HepG2 (cell line): ENCODE data around the gene LRP1B. TPM values are rescaled to one million over a fixed set of nuclear protein-coding genes. Genes with fewer than 3 reads are reported as not detected.

Experiments
- ATAC-seq: fragments of 200-7000 bp; cut with Tn5 transposase; 3 replicates; pipeline ENCODE4 v1.9.1; 2020; ENCODE audit warnings: mild to moderate bottlenecking, moderate library complexity
- BruUV-seq: library from RNA; stranded (reverse); fragments of 400-500 nt; replicated peaks from 2 replicates; lab custom pipeline; 2021; lab: Mats Ljungman, UMichigan
- CTCF ChIA-PET: fragments of 300-600 bp; formaldehyde crosslinking; extraction: SDS; loops from one replicate; lab custom pipeline; 2021; ENCODE audit warnings: low total read pairs, inconsistent platforms, low intra/inter-chr PET ratio; lab: Yijun Ruan, JAX
- POLR2A ChIA-PET: fragments of 350-600 bp; sonication (Branson Sonifier 250); formaldehyde crosslinking; loops from one replicate; lab custom pipeline; 2020; ENCODE audit warnings: antibody characterized with exemption, inconsistent platforms; lab: Yijun Ruan, JAX
- DNase-seq: peaks from one replicate; pipeline ENCODE4 v3.0.0-alpha.2; 2015; ENCODE audit warnings: low spot score
- FAIRE-seq: peaks from 3 replicates; lab custom pipeline; 2011; peaks lifted over from hg19 to GRCh38; lab: Jason Lieb, UNC
- H2AFZ ChIP-seq: one replicate; pipeline ENCODE4 v1.6.1; 2011; ENCODE audit warnings: low read length, inconsistent platforms
- H3K27ac ChIP-seq: fragments of 300-600 bp; 3 replicates; pipeline ENCODE4 v1.8.0; 2011; ENCODE audit warnings: mixed run types, mild to moderate bottlenecking, mixed read lengths, low read length, inconsistent platforms; ENCODE audit not compliant: insufficient read depth; ENCODE audit errors: extremely low read length
- H3K27me3 ChIP-seq, 2 experiments: fragments of 200-600 bp in 1 of 2; 2 replicates in 1 of 2; 3 replicates in 1 of 2; pipeline versions ENCODE4 v1.6.0 to v1.8.0; 2011; ENCODE audit warnings: low read length in 2 of 2, mild to moderate bottlenecking in 2 of 2, moderate library complexity in 2 of 2, inconsistent platforms in 1 of 2; ENCODE audit not compliant: insufficient read depth in 2 of 2, control insufficient read depth in 1 of 2
- H3K36me3 ChIP-seq, 2 experiments: fragments of 200-600 bp in 1 of 2; replicated peaks in 1 of 2; 2 replicates in 1 of 2; 3 replicates in 1 of 2; pipeline versions ENCODE4 v1.5.1 to v1.8.0; 2011; ENCODE audit warnings: low read length in 2 of 2, inconsistent platforms in 1 of 2; ENCODE audit not compliant: insufficient read depth in 2 of 2, control insufficient read depth in 1 of 2
- H3K4me1 ChIP-seq: 2 replicates; pipeline ENCODE4 v1.5.1; 2012; ENCODE audit warnings: low read length, inconsistent platforms; ENCODE audit not compliant: insufficient read depth
- H3K4me2 ChIP-seq: 2 replicates; pipeline ENCODE4 v1.6.0; 2011; ENCODE audit warnings: low read depth, low read length, inconsistent platforms
- H3K4me3 ChIP-seq, 3 experiments: fragments of 200-600 bp in 1 of 3; sonication (generic), shearing (Covaris generic) in 1 of 3; replicated peaks in 1 of 3; 2 replicates each; pipeline ENCODE4 v1.5.1; 2011 to 2016; ENCODE audit warnings: low read length in 3 of 3, inconsistent platforms in 2 of 3, low read depth in 2 of 3, mild to moderate bottlenecking in 2 of 3, control low read depth in 1 of 3, mixed read lengths in 1 of 3; ENCODE audit not compliant: insufficient read depth in 1 of 3
- H3K79me2 ChIP-seq: one replicate; pipeline ENCODE4 v1.6.1; 2011; ENCODE audit warnings: low read length, inconsistent platforms; ENCODE audit not compliant: insufficient read depth
- H3K9ac ChIP-seq: 2 replicates; pipeline ENCODE4 v1.6.0; 2011; ENCODE audit warnings: mild to moderate bottlenecking, low read depth, low read length, inconsistent platforms; ENCODE audit not compliant: insufficient read depth
- H3K9me3 ChIP-seq: 2 replicates; pipeline ENCODE4 v1.5.1; 2012; ENCODE audit warnings: mild to moderate bottlenecking, low read length
- H4K20me1 ChIP-seq: 2 replicates; pipeline ENCODE4 v1.6.0; 2011; ENCODE audit warnings: inconsistent platforms, mild to moderate bottlenecking, low read length, moderate library complexity; ENCODE audit not compliant: insufficient read depth
- ADNP ChIP-seq: sonication (generic); formaldehyde crosslinking; IDR thresholded peaks from 2 replicates; pipeline ENCODE4 v1.4.0; 2020; ENCODE audit warnings: missing genetic modification reagents
- ATF7-NPFF ChIP-seq: sonication (generic); formaldehyde crosslinking; IDR thresholded peaks from 2 replicates; pipeline ENCODE4 v1.8.1; 2023; ENCODE audit warnings: mild to moderate bottlenecking, low read depth, missing genetic modification reagents, moderate library complexity
- DMAP1 ChIP-seq: IDR thresholded peaks from 2 replicates; pipeline ENCODE4 v1.6.1; 2016
- JDP2 ChIP-seq: sonication (generic); formaldehyde crosslinking; IDR thresholded peaks from 2 replicates; pipeline ENCODE4 v1.8.1; 2022; ENCODE audit warnings: missing genetic modification reagents, borderline replicate concordance
- MATR3 ChIP-seq: sonication (generic); formaldehyde crosslinking; IDR thresholded peaks from 2 replicates; pipeline ENCODE4 v1.4.0; 2020; ENCODE audit warnings: missing genetic modification reagents
- RBM39 ChIP-seq: fragments of 200-400 bp; formaldehyde crosslinking; IDR thresholded peaks from one replicate; pipeline ENCODE4 v1.6.1; 2018; ENCODE audit warnings: antibody characterized with exemption, mild to moderate bottlenecking, low read depth, low read length; ENCODE audit not compliant: poor library complexity, severe bottlenecking
- SALL1 ChIP-seq: sonication (generic); formaldehyde crosslinking; IDR thresholded peaks from 2 replicates; pipeline ENCODE4 v1.8.0; 2022; ENCODE audit warnings: mild to moderate bottlenecking, missing genetic modification reagents
- TP53 ChIP-seq: sonication (generic); formaldehyde crosslinking; conservative IDR thresholded peaks from 2 replicates; pipeline ENCODE4 v1.4.0; 2020; ENCODE audit warnings: missing genetic modification reagents
- ZFP41 ChIP-seq: sonication (generic); formaldehyde crosslinking; IDR thresholded peaks from 2 replicates; pipeline ENCODE4 v1.4.0; 2020; ENCODE audit warnings: mild to moderate bottlenecking, missing genetic modification reagents, borderline replicate concordance
- ZMAT3 ChIP-seq: sonication (generic); formaldehyde crosslinking; conservative IDR thresholded peaks from 2 replicates; pipeline ENCODE4 v1.7.0; 2021; ENCODE audit warnings: missing genetic modification reagents
- ZNF331 ChIP-seq: sonication (generic); formaldehyde crosslinking; IDR thresholded peaks from 2 replicates; pipeline ENCODE4 v1.4.0; 2020; ENCODE audit warnings: missing genetic modification reagents
- ZNF546 ChIP-seq: sonication (generic); formaldehyde crosslinking; conservative IDR thresholded peaks from 2 replicates; pipeline ENCODE4 v1.8.1; 2023; ENCODE audit warnings: mild to moderate bottlenecking, missing genetic modification reagents
- ZNF792 ChIP-seq: IDR thresholded peaks from 2 replicates; pipeline ENCODE4 v1.6.1; 2016
- WGBS: methylation state at CpG from one replicate; pipeline ENCODE4 v1.1.6; 2017; ENCODE audit warnings: low lambda C conversion rate; 5-methylcytosine and 5-hydroxymethylcytosine counted together
- in situ Hi-C: cut with HindIII; loops from 2 replicates; pipeline ENCODE4 v1.10.0; 2017; ENCODE audit warnings: low pct_unique_long_range_greater_than_20kb; ENCODE audit not compliant: extremely low pct_ligation_motif_present
- intact Hi-C: fragments of 100-400 bp; cut with micrococcal nuclease; formaldehyde crosslinking; loops from one replicate; pipeline ENCODE4 v1.10.0; 2022; ENCODE audit not compliant: unreplicated experiment
- polyA plus RNA-seq, 8 experiments: library from polyadenylated mRNA; depleted of rRNA in 3 of 8; stranded (reverse) in 7 of 8; unstranded in 1 of 8; fragments of >200 nt; fragmentation: Illumina TruSeq in 4 of 8; extraction: Trizol in 4 of 8; gene quantifications; 2 replicates each; pipeline versions ENCODE4 v1.2.1 to v1.2.3, GENCODE V29; 2011 to 2016; ENCODE audit warnings: low read depth in 4 of 8, missing spikeins in 1 of 8, mixed read lengths in 1 of 8; ENCODE audit not compliant: insufficient read depth in 1 of 8
- total RNA-seq, 5 experiments: library from RNA; depleted of rRNA; stranded (reverse); fragments of >200 nt; fragmentation: Illumina TruSeq; extraction: Trizol; gene quantifications; 2 replicates each; pipeline ENCODE4 v1.2.3, GENCODE V29; 2016; ENCODE audit warnings: low read depth in 1 of 5
- TF ChIP-seq, protein P1 (sequence below): sonication (generic); IDR thresholded peaks from 2 replicates; pipeline ENCODE4 v1.6.1; 2016; ENCODE audit warnings: low read depth, borderline replicate concordance

LRP1B gene
- total and polyA plus RNA-seq, 2 of the 13 experiments (the other 11 are each of a cell fraction or from before 2014, with no cell fraction given), result 0.04 TPM; not detected in 1

DNA sequence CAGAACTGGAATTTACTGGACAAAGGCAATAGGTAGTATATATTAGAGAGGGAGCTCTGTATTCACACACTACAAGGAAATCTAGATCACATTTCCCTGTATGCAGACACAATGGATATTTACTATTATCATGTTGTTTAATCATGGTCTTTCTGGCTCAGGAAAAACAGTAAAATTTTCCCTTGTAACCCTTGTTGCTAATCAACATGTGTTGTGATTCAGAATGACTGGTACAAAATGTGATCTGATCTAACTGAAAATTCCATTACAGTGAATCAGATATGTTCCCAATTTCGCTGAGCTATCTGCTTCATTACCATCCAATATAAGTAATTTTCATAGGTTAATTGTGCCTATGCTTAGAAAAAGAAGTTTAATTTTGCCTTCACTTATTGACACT lies 1109.7 kb downstream of the LRP1B start:
- Histone ChIP-seq H3K27ac (no peak overlapping the region), H3K9ac (no peak overlapping the region), H3K4me2 (no peak overlapping the region), H3K79me2 (no peaks in the 10 kb centered on the region), H3K4me3 (no peak overlapping the region), H3K9me3 (no peaks in the 10 kb centered on the region), H3K4me1 (no peaks in the 10 kb centered on the region), H2AFZ (no peak overlapping the region), H3K27me3 (no peaks in the 10 kb centered on the region), H4K20me1 (no peaks in the 10 kb centered on the region)
- FAIRE-seq (no peak), DNase-seq (no peak), ATAC-seq (no peak)
- POLR2A ChIA-PET, result no interaction called here
- BruUV-seq, result no TSS peak
- intact Hi-C loops, result no loop called here
- TF ChIP-seq ADNP (CRISPR knock-in tag) (no peak), SALL1 (CRISPR knock-in tag) (no peak), ZFP41 (no peak), ZNF331 (CRISPR knock-in tag) (no peak), DMAP1 (no peak), MATR3 (no peak), ZMAT3 (CRISPR knock-in tag) (no peak), ATF7-NPFF (CRISPR knock-in tag) (no peak)
- TF ChIP-seq, all 625 proteins: peak for 0
- H3K36me3 ChIP-seq, result no peaks in the 10 kb centered on the region
- in situ Hi-C loops, result no loop called here
- CTCF ChIA-PET, result no interaction called here
- WGBS, result 0% methylated on average over 1 of the region's 1 CpG

DNA sequence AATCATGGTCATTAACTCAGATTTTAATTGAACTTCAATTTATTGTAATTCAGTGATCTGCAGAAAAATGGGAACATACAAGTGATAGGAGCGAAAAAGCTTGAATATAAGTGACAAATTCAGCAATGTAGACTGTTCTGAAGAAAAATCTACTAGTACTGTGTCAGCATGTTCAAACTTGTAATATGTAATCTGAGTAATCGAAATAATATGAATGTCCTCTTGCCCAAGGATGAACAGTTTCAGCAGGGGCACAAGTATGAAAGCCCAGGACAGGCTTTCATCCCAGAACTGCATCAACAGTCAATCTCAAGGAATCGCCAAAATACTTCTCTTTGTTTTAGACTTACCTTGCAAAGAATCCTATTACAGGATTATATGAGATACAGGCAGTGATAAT lies 1110.5 kb downstream of the LRP1B start:
- H3K4me3 ChIP-seq, result no peak overlapping the region
- POLR2A ChIA-PET, result no interaction called here
- in situ Hi-C loops (no loop called here), intact Hi-C loops (no loop called here)
- H3K79me2 ChIP-seq, result no peaks in the 10 kb centered on the region
- H3K4me2 ChIP-seq, result no peak overlapping the region
- TF ChIP-seq ZNF546 (CRISPR knock-in tag) (no peak), JDP2 (no peak), ZNF792 (CRISPR knock-in tag) (no peak), TP53 (no peak), RBM39 (no peak)
- TF ChIP-seq, protein P1, sequence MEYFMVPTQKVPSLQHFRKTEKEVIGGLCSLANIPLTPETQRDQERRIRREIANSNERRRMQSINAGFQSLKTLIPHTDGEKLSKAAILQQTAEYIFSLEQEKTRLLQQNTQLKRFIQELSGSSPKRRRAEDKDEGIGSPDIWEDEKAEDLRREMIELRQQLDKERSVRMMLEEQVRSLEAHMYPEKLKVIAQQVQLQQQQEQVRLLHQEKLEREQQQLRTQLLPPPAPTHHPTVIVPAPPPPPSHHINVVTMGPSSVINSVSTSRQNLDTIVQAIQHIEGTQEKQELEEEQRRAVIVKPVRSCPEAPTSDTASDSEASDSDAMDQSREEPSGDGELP, result no peak
- BruUV-seq, result no TSS peak
- H3K9ac ChIP-seq, result no peak overlapping the region
- FAIRE-seq (no peak), DNase-seq (no peak), ATAC-seq (no peak)
- H3K4me1 ChIP-seq, result no peaks in the 10 kb centered on the region
- WGBS, result 1% methylated on average over 3 of the region's 3 CpGs
- H4K20me1 ChIP-seq, result no peaks in the 10 kb centered on the region
- H3K27me3 ChIP-seq, result no peaks in the 10 kb centered on the region
- no peaks in the 10 kb centered on the region for H3K9me3 ChIP-seq
- H2AFZ ChIP-seq, result no peak overlapping the region
- no peak overlapping the region for H3K27ac ChIP-seq
- CTCF ChIA-PET, result no interaction called here
- no peaks in the 10 kb centered on the region for H3K36me3 ChIP-seq
